ENCODE results near the gene MYOCD. TPM values are rescaled to one million over a fixed set of nuclear protein-coding genes. Genes with fewer than 3 reads are reported as not detected.

The MYOCD gene
- total RNA-seq, 2 experiments from 2014 or later: not detected

GRCh38 chr17:12790249-12791106, 124.8 kb downstream of the MYOCD start:
- Mint-ChIP-seq H3K27ac (no peak overlapping the region), H3K9me3 (ENCODE audit: insufficient read depth) (no peaks in the 10 kb centered on the region), H3K36me3 (ENCODE audit: low read depth) (no peaks in the 10 kb centered on the region), H3K4me3 (peak overlapping the region; percentile 54), H3K4me1 (ENCODE audit: low read depth) (peaks cover 6% of the 10 kb centered on the region), H3K27me3 (ENCODE audit: low read depth) (peaks cover 22% of the 10 kb centered on the region)
- DNase-seq (no peak), ATAC-seq (no peak)
- ChIA-PET CTCF (no interaction called here), POLR2A (no interaction called here)

GRCh38 chr17:12794919-12795532, 129.3 kb downstream of the MYOCD start:
- peaks cover 4% of the 10 kb centered on the region for H3K9me3 Mint-ChIP-seq (ENCODE audit: insufficient read depth)
- CTCF ChIA-PET: no interaction called here
- ATAC-seq: no peak
- H3K36me3 Mint-ChIP-seq (ENCODE audit: low read depth): no peaks in the 10 kb centered on the region
- DNase-seq: no peak
- POLR2A ChIA-PET: no interaction called here
- H3K27ac Mint-ChIP-seq: no peak overlapping the region
- H3K4me1 Mint-ChIP-seq (ENCODE audit: low read depth): peaks cover 5% of the 10 kb centered on the region
- no peak overlapping the region for H3K4me3 Mint-ChIP-seq
- H3K27me3 Mint-ChIP-seq (ENCODE audit: low read depth): peaks cover 12% of the 10 kb centered on the region

DNA sequence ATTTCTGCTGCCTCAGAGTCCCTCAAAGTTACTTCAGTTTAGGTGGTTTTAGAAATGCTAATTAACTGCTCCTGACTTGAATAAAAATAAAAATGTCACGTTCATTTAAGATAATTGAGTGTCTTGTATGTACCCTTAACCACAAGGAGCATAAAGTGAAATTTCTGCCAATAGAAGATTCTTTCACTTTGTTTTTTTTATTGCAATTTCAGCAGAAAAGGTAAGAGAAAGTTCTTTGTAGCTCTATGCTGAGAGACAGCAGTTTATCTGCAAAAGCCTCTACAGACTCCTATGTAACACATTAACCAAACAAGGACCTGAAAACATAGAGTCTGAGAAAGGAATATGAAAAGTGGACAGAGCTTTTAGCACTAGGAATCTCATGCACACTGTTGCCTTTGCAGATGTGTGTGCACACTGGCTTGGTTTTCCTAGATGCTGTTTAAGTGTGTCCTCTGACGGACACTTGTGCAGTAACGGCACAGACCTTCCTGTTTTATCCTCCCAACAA, 135.2 kb downstream of the MYOCD start:
- no peak for DNase-seq
- no peaks in the 10 kb centered on the region for H3K4me1 Mint-ChIP-seq (ENCODE audit: low read depth)
- H3K9me3 Mint-ChIP-seq (ENCODE audit: insufficient read depth): peaks cover 7% of the 10 kb centered on the region
- no peak for ATAC-seq
- CTCF ChIA-PET: no interaction called here
- no peaks in the 10 kb centered on the region for H3K36me3 Mint-ChIP-seq (ENCODE audit: low read depth)
- no peaks in the 10 kb centered on the region for H3K27me3 Mint-ChIP-seq (ENCODE audit: low read depth)
- H3K27ac Mint-ChIP-seq: no peak overlapping the region
- no peak overlapping the region for H3K4me3 Mint-ChIP-seq
- POLR2A ChIA-PET: no interaction called here

GRCh38 chr17:12806630-12807029, 140.9 kb downstream of the MYOCD start:
- CTCF ChIA-PET: no interaction called here
- Mint-ChIP-seq H3K27me3 (ENCODE audit: low read depth) (no peaks in the 10 kb centered on the region), H3K9me3 (ENCODE audit: insufficient read depth) (peaks cover 25% of the 10 kb centered on the region), H3K27ac (no peak overlapping the region), H3K4me1 (ENCODE audit: low read depth) (no peaks in the 10 kb centered on the region), H3K4me3 (no peak overlapping the region), H3K36me3 (ENCODE audit: low read depth) (no peaks in the 10 kb centered on the region)
- DNase-seq: no peak
- POLR2A ChIA-PET: no interaction called here
- no peak for ATAC-seq

DNA sequence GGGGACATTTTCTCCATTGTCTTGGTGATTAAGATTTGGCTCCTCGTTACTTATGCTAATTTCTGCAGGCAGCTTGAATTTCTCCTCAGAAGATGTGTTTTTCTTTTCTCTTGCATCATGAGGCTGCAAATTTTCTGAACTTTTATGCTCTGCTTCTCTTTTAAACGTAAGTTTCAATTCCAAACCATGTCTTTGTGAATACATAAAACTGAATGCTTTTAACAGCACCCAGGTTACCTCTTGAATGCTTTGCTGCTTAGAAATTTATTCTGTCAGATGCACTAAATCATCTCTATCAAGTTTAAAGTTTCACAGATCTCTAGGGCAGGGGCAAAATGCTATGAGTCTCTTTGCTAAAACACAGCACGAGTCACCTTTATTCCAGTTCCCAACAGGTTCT, 143.0 kb downstream of the MYOCD start:
- ATAC-seq (no peak), DNase-seq (no peak)
- no peaks in the 10 kb centered on the region for H3K27me3 Mint-ChIP-seq (ENCODE audit: low read depth)
- H3K4me1 Mint-ChIP-seq (ENCODE audit: low read depth): no peaks in the 10 kb centered on the region
- H3K27ac Mint-ChIP-seq: no peak overlapping the region
- H3K4me3 Mint-ChIP-seq: no peak overlapping the region
- ChIA-PET CTCF (no interaction called here), POLR2A (no interaction called here)
- no peaks in the 10 kb centered on the region for H3K36me3 Mint-ChIP-seq (ENCODE audit: low read depth)
- H3K9me3 Mint-ChIP-seq (ENCODE audit: insufficient read depth): peaks cover 22% of the 10 kb centered on the region

GRCh38 chr17:12812877-12813276, 147.2 kb downstream of the MYOCD start:
- Mint-ChIP-seq H3K4me1 (ENCODE audit: low read depth) (no peaks in the 10 kb centered on the region), H3K27ac (no peak overlapping the region), H3K4me3 (no peak overlapping the region), H3K9me3 (ENCODE audit: insufficient read depth) (peaks cover 17% of the 10 kb centered on the region), H3K36me3 (ENCODE audit: low read depth) (no peaks in the 10 kb centered on the region), H3K27me3 (ENCODE audit: low read depth) (no peaks in the 10 kb centered on the region)
- ATAC-seq: no peak
- no peak for DNase-seq
- ChIA-PET POLR2A (interaction anchor here (0.6 kb wide), 1 partner anchor 31 kb away, joined by 3 read pairs; no protein-coding TSS in a partner anchor), CTCF (no interaction called here)

GRCh38 chr17:12813664-12814063, 148.0 kb downstream of the MYOCD start:
- no peaks in the 10 kb centered on the region for H3K27me3 Mint-ChIP-seq (ENCODE audit: low read depth)
- DNase-seq (no peak), ATAC-seq (no peak)
- H3K4me1 Mint-ChIP-seq (ENCODE audit: low read depth): no peaks in the 10 kb centered on the region
- POLR2A ChIA-PET: no interaction called here
- H3K9me3 Mint-ChIP-seq (ENCODE audit: insufficient read depth): peaks cover 17% of the 10 kb centered on the region
- H3K4me3 Mint-ChIP-seq: no peak overlapping the region
- CTCF ChIA-PET: no interaction called here
- H3K27ac Mint-ChIP-seq: no peak overlapping the region
- H3K36me3 Mint-ChIP-seq (ENCODE audit: low read depth): no peaks in the 10 kb centered on the region

DNA sequence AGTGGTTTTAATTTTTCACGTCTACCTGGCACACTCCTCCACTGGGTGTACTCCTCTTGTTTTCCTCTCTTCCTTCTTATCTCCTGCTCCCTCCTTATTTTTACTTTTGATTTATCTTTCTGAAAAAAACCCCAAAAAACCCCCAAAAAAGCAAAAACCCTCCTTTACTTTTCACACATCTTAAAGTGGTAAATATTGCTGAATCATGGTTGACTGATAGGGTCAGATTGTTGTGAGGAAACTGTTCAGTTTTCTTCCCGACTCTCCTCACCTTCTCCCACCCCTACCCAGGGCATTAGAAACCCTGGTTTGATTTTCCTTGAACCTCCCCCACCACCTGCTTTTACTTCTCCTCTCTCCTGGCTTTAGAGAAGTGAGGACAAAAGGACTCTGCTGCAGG, 149.0 kb downstream of the MYOCD start:
- Mint-ChIP-seq H3K27ac (no peak overlapping the region), H3K36me3 (ENCODE audit: low read depth) (no peaks in the 10 kb centered on the region), H3K4me3 (no peak overlapping the region), H3K4me1 (ENCODE audit: low read depth) (no peaks in the 10 kb centered on the region), H3K9me3 (ENCODE audit: insufficient read depth) (peaks cover 10% of the 10 kb centered on the region), H3K27me3 (ENCODE audit: low read depth) (no peaks in the 10 kb centered on the region)
- no peak for ATAC-seq
- ChIA-PET POLR2A (no interaction called here), CTCF (interaction anchor here (0.6 kb wide), 1 partner anchor 22 kb away, joined by 3 read pairs; no protein-coding TSS in a partner anchor)
- DNase-seq: no peak

DNA sequence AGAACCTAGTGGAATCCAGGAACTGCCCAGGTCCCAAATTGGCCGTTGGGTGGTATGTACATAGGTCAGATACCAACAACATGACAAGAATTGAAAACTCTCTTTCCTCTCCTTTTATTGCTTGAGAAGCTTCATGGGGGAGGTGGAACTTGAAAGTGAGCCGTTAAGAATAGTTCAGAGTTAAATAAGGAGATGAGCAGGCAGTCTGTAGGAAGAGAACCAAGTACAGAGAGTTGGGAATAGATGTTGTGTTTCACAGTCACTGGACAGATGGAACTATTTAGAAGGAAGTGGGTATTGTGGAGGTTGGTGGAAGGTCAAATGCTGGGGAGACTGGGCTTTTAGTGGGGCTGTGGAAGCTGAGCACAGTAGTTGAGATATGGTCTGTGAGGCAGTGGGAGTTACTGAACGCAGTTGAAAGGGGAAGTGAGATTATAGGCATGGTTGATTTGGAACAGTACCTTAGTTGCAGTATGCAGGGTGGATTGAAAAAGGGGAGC, 150.0 kb downstream of the MYOCD start:
- ChIA-PET CTCF (no interaction called here), POLR2A (no interaction called here)
- H3K9me3 Mint-ChIP-seq (ENCODE audit: insufficient read depth): peaks cover 3% of the 10 kb centered on the region
- H3K4me1 Mint-ChIP-seq (ENCODE audit: low read depth): no peaks in the 10 kb centered on the region
- H3K36me3 Mint-ChIP-seq (ENCODE audit: low read depth): no peaks in the 10 kb centered on the region
- ATAC-seq (no peak), DNase-seq (no peak)
- H3K4me3 Mint-ChIP-seq: no peak overlapping the region
- H3K27me3 Mint-ChIP-seq (ENCODE audit: low read depth): no peaks in the 10 kb centered on the region
- no peak overlapping the region for H3K27ac Mint-ChIP-seq

Other genes with a start within 250 kb of the MYOCD start
- gene ARHGAP44, start 123.6 kb downstream of the MYOCD start, total RNA-seq: under 1 TPM; 0.26 to 0.37 TPM